Sigmoid colon (tissue), 7 donors: Measurements from ENCODE around the gene SYS1. TPM values are rescaled to one million over a fixed set of nuclear protein-coding genes. Genes with fewer than 3 reads are reported as not detected.

Experiments
- DNase-seq: peaks from one replicate; pipeline ENCODE4 v3.0.0-alpha.2; 2019
- H3K27ac ChIP-seq, 4 donors: fragments of 200-600 bp; sonication (generic); one replicate each; pipeline ENCODE4 v1.5.1; 2016 to 2019; ENCODE audit warnings: mild to moderate bottlenecking in 1 of 4
- H3K27me3 ChIP-seq, 3 donors: fragments of 200-600 bp; sonication (generic); one replicate each; pipeline ENCODE4 v1.5.1; 2019; ENCODE audit warnings: mild to moderate bottlenecking in 1 of 3
- H3K36me3 ChIP-seq, 4 donors: fragments of 200-600 bp; sonication (generic); one replicate each; pipeline ENCODE4 v1.5.1; 2016 to 2019
- H3K4me1 ChIP-seq, 4 donors: fragments of 200-600 bp; sonication (generic); one replicate each; pipeline ENCODE4 v1.5.1; 2017 to 2019
- H3K4me3 ChIP-seq, 4 donors: fragments of 200-600 bp; sonication (generic); one replicate each; pipeline ENCODE4 v1.5.1; 2017 to 2019; ENCODE audit warnings: mild to moderate bottlenecking in 2 of 4, moderate library complexity in 1 of 4
- H3K9me3 ChIP-seq, 4 donors: fragments of 200-600 bp in 3 of 4; sonication (generic) in 3 of 4; one replicate each; pipeline versions ENCODE4 v1.5.1 to v1.6.1; 2013 to 2019
- EP300 ChIP-seq, 4 donors: sonication (generic); formaldehyde crosslinking; IDR thresholded peaks; one replicate each; pipeline ENCODE4 v1.6.1; 2017; ENCODE audit warnings: antibody characterized with exemption in 4 of 4
- POLR2A ChIP-seq, 2 donors: fragments of 450-650 bp; IDR thresholded peaks; one replicate each; pipeline ENCODE4 v1.6.1; 2016; ENCODE audit warnings: antibody characterized with exemption in 2 of 2, mild to moderate bottlenecking in 2 of 2, moderate library complexity in 2 of 2
- POLR2AphosphoS5 ChIP-seq, 4 donors: sonication (generic); formaldehyde crosslinking; IDR thresholded peaks; one replicate each; pipeline ENCODE4 v1.6.1; 2017; ENCODE audit warnings: antibody characterized with exemption in 4 of 4
- WGBS, 2 donors: extraction: QIAGEN DNeasy Blood & Tissue Kit; methylation state at CpG; one replicate each; pipeline ENCODE4 v1.1.7; 2013; 5-methylcytosine and 5-hydroxymethylcytosine counted together
- intact Hi-C: fragments of 100-400 bp; cut with DNase I; formaldehyde crosslinking; loops from one replicate; pipeline ENCODE4 v1.15.1; 2023
- polyA plus RNA-seq, 3 donors: library from polyadenylated mRNA; stranded (reverse); fragments of 200-250 nt; gene quantifications; one replicate each; pipeline ENCODE4 v1.2.3, GENCODE V29; 2013
- total RNA-seq, 4 donors: library from RNA; depleted of rRNA; stranded (reverse); fragments of >200 nt; gene quantifications; one replicate each; pipeline ENCODE4 v1.1.0, GENCODE V29; 2016
- TF ChIP-seq, protein P1 (sequence below), 4 experiments: fragments of 450-650 bp in 3 of 4; fragments of 200-600 bp in 1 of 4; IDR thresholded peaks; one replicate each; pipeline ENCODE4 v1.5.1; 2016 to 2019; ENCODE audit warnings: antibody characterized with exemption in 4 of 4, mild to moderate bottlenecking in 3 of 4, moderate library complexity in 2 of 4
- donor health status: healthy with polysubstance abuse.
- donor health status: Bipolar disorder and iron deficiency.
- donor health status: healthy.

Gene SYS1
- total and polyA plus RNA-seq, 7 donors, result 14.4 to 58.7 (median 44.2) TPM

DNA sequence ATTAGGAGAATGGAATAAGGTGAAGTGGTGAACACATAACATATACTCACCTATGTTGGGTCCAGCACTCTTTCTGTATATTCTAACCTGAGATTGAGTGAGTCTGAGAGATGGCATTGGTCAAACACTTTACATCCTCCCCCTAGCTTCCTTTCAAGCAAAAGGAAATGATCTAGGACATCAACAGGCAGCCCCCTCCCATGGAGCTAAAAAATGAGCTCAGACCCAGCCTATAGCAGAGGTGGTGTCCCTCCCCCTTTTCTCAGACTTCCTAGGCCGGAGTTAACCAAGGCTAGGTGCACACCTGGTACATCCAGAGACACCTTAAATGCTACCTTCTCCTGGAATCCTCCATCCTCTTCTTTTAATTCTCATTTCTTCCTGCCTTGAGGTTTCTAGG is 9.2 kb upstream of the SYS1 start:
- peaks cover 0 to 53% (median 37%) of the 10 kb centered on the region in 4 donors for H3K4me1 ChIP-seq
- H3K9me3 ChIP-seq, result no peaks in the 10 kb centered on the region
- TF ChIP-seq POLR2A (IDR thresholded peaks at IDR 0.05) (no peak), POLR2AphosphoS5 (IDR thresholded peaks at IDR 0.05) (no peak), EP300 (IDR thresholded peaks at IDR 0.05) (no peak)
- TF ChIP-seq, protein P1, sequence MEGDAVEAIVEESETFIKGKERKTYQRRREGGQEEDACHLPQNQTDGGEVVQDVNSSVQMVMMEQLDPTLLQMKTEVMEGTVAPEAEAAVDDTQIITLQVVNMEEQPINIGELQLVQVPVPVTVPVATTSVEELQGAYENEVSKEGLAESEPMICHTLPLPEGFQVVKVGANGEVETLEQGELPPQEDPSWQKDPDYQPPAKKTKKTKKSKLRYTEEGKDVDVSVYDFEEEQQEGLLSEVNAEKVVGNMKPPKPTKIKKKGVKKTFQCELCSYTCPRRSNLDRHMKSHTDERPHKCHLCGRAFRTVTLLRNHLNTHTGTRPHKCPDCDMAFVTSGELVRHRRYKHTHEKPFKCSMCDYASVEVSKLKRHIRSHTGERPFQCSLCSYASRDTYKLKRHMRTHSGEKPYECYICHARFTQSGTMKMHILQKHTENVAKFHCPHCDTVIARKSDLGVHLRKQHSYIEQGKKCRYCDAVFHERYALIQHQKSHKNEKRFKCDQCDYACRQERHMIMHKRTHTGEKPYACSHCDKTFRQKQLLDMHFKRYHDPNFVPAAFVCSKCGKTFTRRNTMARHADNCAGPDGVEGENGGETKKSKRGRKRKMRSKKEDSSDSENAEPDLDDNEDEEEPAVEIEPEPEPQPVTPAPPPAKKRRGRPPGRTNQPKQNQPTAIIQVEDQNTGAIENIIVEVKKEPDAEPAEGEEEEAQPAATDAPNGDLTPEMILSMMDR (IDR thresholded peaks at IDR 0.05), result no peak
- 87 to 98% methylated on average over 1 of the region's 1 CpG for WGBS, 2 donors
- H3K36me3 ChIP-seq, result no peaks in the 10 kb centered on the region
- no peak overlapping the region for H3K4me3 ChIP-seq
- no peaks in the 10 kb centered on the region for H3K27me3 ChIP-seq
- peak overlapping the region; percentile 80 to 96 (median 90) for H3K27ac ChIP-seq
- intact Hi-C loops, result no loop called here
- no peak for DNase-seq

DNA sequence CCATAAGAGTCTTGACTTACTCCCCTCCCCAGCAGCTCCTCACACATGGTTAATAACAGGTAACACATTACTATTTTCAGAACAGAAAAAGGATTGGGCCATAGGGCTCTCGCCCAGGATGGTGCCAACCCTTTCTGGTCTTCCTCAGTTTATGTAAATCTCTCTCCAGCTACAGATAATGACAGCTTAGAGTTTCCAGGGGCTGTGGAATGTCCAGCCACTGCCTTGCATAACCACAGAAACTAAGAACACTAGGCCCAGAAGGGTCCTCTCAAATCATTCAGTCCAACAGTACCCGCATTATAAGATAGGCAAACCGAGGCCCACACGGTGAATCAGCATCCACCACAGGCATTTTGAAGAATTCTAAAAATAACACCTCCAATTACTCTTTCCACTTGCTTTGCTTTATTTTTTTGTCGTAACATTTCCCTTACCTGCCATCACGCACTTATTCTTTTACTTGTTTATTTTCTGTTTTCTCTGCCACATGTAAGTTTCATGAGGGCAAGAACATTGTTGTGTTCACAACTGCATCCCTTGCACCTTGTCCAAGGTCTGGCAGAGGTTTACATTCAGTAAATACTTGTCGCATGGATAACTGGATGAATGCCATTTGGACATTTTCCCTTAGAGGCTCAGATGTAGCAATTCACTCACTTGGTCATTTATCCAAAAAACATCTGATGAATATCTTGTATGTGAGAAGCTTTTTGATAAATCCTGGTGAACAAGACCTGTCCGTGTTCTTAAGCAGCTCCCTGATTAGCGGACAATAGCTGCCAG is 8.3 kb upstream of the SYS1 start:
- TF ChIP-seq EP300 (IDR thresholded peaks at IDR 0.05) (no peak), POLR2A (IDR thresholded peaks at IDR 0.05) (no peak), POLR2AphosphoS5 (IDR thresholded peaks at IDR 0.05) (peak; percentile 53 to 76 (median 61))
- TF ChIP-seq, protein P1 (IDR thresholded peaks at IDR 0.05), result no peak
- intact Hi-C loops, result no loop called here
- Histone ChIP-seq H3K9me3 (no peaks in the 10 kb centered on the region), H3K4me1 (peaks cover 0 to 57% (median 41%) of the 10 kb centered on the region in 4 donors), H3K4me3 (no peak overlapping the region), H3K27ac (peak overlapping the region; percentile 80 to 96 (median 90)), H3K36me3 (no peaks in the 10 kb centered on the region), H3K27me3 (no peaks in the 10 kb centered on the region)
- 75 to 81% methylated on average over 9 of the region's 9 CpGs for whole genome bisulfite sequencing, 2 donors
- DNase-seq, result no peak

DNA sequence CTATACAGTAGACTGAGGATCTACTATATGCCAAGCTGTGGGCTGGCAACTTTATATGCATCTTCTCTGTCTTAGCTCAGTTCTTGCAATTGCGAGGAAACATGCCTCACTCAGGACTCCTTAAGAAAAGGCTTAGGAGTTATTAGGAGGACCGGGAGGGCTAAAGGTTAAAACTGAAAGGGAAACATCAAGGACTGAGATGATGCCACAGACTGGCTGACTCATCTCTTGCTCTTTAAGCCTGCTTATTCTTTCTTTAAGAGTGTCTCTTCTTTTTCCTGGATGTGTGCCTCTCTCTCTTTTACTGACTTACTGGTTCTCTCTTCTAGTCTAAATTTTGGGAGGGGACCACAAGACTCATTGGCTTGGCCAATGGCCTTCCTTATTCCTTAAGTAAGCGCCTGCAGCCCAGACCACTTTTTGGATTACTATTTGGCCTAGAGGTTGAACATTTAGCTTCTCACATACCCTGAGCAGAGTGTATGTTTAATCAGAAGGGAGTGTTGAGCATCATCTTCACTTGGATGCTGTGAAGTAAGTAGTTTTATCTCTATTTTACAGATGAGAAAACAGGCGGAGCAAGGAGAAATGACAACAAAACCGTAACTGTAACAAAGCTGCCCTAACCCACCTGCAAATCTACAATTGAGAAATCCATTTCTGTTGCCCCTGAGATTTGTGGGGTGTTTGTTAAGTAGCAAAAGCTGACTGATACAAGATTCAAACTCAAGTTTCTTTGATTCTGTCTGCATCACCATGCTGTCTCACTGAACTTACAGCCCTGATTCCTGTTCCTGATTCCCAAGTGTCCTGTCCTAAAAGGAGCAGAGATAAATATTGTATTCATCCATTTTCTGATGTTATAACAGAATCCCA is 7.5 kb upstream of the SYS1 start:
- peak; percentile 63 for DNase-seq
- peak overlapping the region; percentile 80 to 96 (median 90) for H3K27ac ChIP-seq
- H3K9me3 ChIP-seq, result no peaks in the 10 kb centered on the region
- H3K27me3 ChIP-seq, result no peaks in the 10 kb centered on the region
- no peaks in the 10 kb centered on the region for H3K36me3 ChIP-seq
- 43 to 72% methylated on average over 5 of the region's 5 CpGs for WGBS, 2 donors
- no peak overlapping the region for H3K4me3 ChIP-seq
- H3K4me1 ChIP-seq, result peaks cover 0 to 66% (median 49%) of the 10 kb centered on the region in 4 donors
- no peak for TF ChIP-seq EP300 (IDR thresholded peaks at IDR 0.05)
- peak in 3 of 4 donors; percentile 28 to 59 (median 28) for TF ChIP-seq POLR2AphosphoS5 (IDR thresholded peaks at IDR 0.05)
- TF ChIP-seq, protein P1 (IDR thresholded peaks at IDR 0.05), result no peak
- intact Hi-C loops, result no loop called here

DNA sequence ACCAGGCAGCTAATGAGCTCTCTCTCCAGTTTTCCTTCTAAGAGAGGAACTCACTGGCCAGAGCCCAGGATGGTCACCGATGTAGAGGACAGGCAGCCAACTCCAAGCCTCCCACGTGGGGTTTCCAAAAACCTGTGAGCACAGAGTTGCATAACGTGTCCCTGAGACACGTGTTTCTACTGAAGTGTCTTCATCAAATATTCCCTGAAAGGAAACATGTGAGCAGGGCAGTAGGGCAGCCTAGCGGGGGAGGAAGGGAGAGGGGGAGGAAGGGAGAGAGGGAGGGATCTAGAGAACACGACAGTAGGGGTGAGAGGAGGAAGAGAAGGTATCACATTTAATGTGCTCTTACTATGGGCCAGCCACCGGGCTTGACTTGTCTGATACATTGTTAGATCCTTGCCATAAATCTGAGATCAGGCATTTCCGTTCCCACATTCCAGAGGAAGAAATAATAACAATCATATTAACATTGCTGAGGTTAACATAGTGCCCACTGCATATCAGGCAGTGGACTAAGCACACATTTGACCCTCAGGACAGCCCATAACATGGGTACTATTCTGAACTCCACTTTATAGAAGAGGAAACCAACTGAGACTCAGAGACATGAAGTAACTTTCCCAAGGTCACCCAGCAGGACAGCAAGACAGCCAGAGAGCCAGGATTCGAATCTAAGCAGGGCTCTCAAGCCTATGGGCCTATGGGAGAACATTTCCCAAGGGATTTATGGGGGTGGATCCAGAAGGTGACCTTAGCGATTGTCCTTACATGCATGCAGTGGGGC is 4.5 kb upstream of the SYS1 start:
- Histone ChIP-seq H3K9me3 (no peaks in the 10 kb centered on the region), H3K4me3 (no peak overlapping the region), H3K27ac (peak overlapping the region; percentile 80 to 96 (median 90)), H3K36me3 (no peaks in the 10 kb centered on the region), H3K4me1 (peaks cover 0 to 77% (median 60%) of the 10 kb centered on the region in 4 donors), H3K27me3 (no peaks in the 10 kb centered on the region)
- DNase-seq, result peak; percentile 98
- 50 to 72% methylated on average over 10 of the region's 10 CpGs for WGBS, 2 donors
- TF ChIP-seq EP300 (IDR thresholded peaks at IDR 0.05), result peak; percentile 65 to 99 (median 86)
- TF ChIP-seq POLR2A (IDR thresholded peaks at IDR 0.05), result peak; percentile 42 to 51
- TF ChIP-seq POLR2AphosphoS5 (IDR thresholded peaks at IDR 0.05), result peak; percentile 82 to 97 (median 87)
- TF ChIP-seq, protein P1 (IDR thresholded peaks at IDR 0.05), result no peak
- intact Hi-C loops, result loop anchor here (1.0 to 2.0 kb wide), 2 partner anchors 14 to 421 kb away; no protein-coding TSS in a partner anchor
